Measurements from ENCODE around the gene MDM2. TPM values are rescaled to one million over a fixed set of nuclear protein-coding genes. Genes with fewer than 3 reads are reported as not detected.
A peak's percentile ranks its signal among the peaks of the same experiment; 100 is the strongest.

Gene MDM2
- total RNA-seq, 1 experiment from 2014 or later = 207 TPM

GRCh38 chr12:68790952-68791234 is 17.1 kb upstream of the MDM2 start (continued):
- TF ChIP-seq ZNF425 (CRISPR knock-in tag; conservative IDR thresholded peaks at IDR 0.05) (no peak), MXD4 (CRISPR knock-in tag; IDR thresholded peaks at IDR 0.05; ENCODE audit: borderline replicate concordance) (no peak), CBFB (CRISPR knock-in tag; IDR thresholded peaks at IDR 0.05; ENCODE audit: low read depth) (no peak)

GRCh38 chr12:68791897-68792481 is 16.0 kb upstream of the MDM2 start:
- DNase-seq (ENCODE audit: low spot score) = no peak
- ChIA-PET POLR2A (no interaction called here), CTCF (no interaction called here)
- Mint-ChIP-seq H3K4me3 (no peak overlapping the region), H3K27me3 (ENCODE audit: low read depth) (no peaks in the 10 kb centered on the region), H3K27ac (no peak overlapping the region), H3K36me3 (no peaks in the 10 kb centered on the region), H3K4me1 (peaks cover 12% of the 10 kb centered on the region), H3K9me3 (no peaks in the 10 kb centered on the region)
- no peak for ATAC-seq
- TF ChIP-seq CREB1 (CRISPR knock-in tag; IDR thresholded peaks at IDR 0.05) (no peak), ZBTB43 (CRISPR knock-in tag; IDR thresholded peaks at IDR 0.05) (no peak), NR3C1 (CRISPR knock-in tag; conservative IDR thresholded peaks at IDR 0.05; ENCODE audit: low read depth) (no peak), ZNF281 (CRISPR knock-in tag; IDR thresholded peaks at IDR 0.05) (no peak)

- ATAC-seq (peak; percentile 100), DNase-seq (ENCODE audit: low spot score) (no peak)
- Mint-ChIP-seq H3K9me3 (no peaks in the 10 kb centered on the region), H3K4me3 (no peak overlapping the region), H3K27ac (no peak overlapping the region), H3K27me3 (ENCODE audit: low read depth) (no peaks in the 10 kb centered on the region), H3K36me3 (no peaks in the 10 kb centered on the region), H3K4me1 (peaks cover 5% of the 10 kb centered on the region; the same call in 1 of the 2 replicates)
- CTCF ChIA-PET = interaction anchor here (0.5 to 1.3 kb wide), 3 partner anchors 15 to 459 kb away, joined by 3 to 4 read pairs (median 3); partner anchors contain the start of gene MDM2
- no peak for TF ChIP-seq ETV6 (CRISPR knock-in tag; IDR thresholded peaks at IDR 0.05)
- TF ChIP-seq NFYB (CRISPR knock-in tag; conservative IDR thresholded peaks at IDR 0.05; ENCODE audit: low read depth) = peak; percentile 57
- POLR2A ChIA-PET = no interaction called here
Observed at GRCh38 chr12:68792952-68793351, 15.0 kb upstream of the MDM2 start.

- Mint-ChIP-seq H3K4me3 (no peak overlapping the region), H3K9me3 (no peaks in the 10 kb centered on the region), H3K4me1 (peaks cover 5% of the 10 kb centered on the region; the same call in 1 of the 2 replicates), H3K27me3 (ENCODE audit: low read depth) (no peaks in the 10 kb centered on the region), H3K27ac (no peak overlapping the region), H3K36me3 (no peaks in the 10 kb centered on the region)
- ChIA-PET CTCF (interaction anchor here (1.1 to 1.3 kb wide), 2 partner anchors 14 to 459 kb away, joined by 3 to 4 read pairs; partner anchors contain the start of gene MDM2), POLR2A (no interaction called here)
- DNase-seq (ENCODE audit: low spot score) = no peak
- no peak for TF ChIP-seq IRF1 (CRISPR knock-in tag; IDR thresholded peaks at IDR 0.05)
- TF ChIP-seq MXD4 (CRISPR knock-in tag; IDR thresholded peaks at IDR 0.05; ENCODE audit: borderline replicate concordance) = no peak
- TF ChIP-seq E2F1 (CRISPR knock-in tag; IDR thresholded peaks at IDR 0.05) = no peak
- no peak for TF ChIP-seq GTF2I (CRISPR knock-in tag; conservative IDR thresholded peaks at IDR 0.05)
- TF ChIP-seq CBFB (CRISPR knock-in tag; IDR thresholded peaks at IDR 0.05; ENCODE audit: low read depth) = no peak
- TF ChIP-seq RELA (CRISPR knock-in tag; IDR thresholded peaks at IDR 0.05; ENCODE audit: borderline replicate concordance) = no peak
- TF ChIP-seq CDX4 (CRISPR knock-in tag; IDR thresholded peaks at IDR 0.05; ENCODE audit: borderline replicate concordance) = no peak
- TF ChIP-seq CREM (CRISPR knock-in tag; IDR thresholded peaks at IDR 0.05) = no peak
- TF ChIP-seq SMAD3 (CRISPR knock-in tag; IDR thresholded peaks at IDR 0.05; ENCODE audit: borderline replicate concordance) = no peak
- no peak for TF ChIP-seq RORB (CRISPR knock-in tag; IDR thresholded peaks at IDR 0.05)
- ATAC-seq = peak; percentile 27
Observed at GRCh38 chr12:68793436-68793835, 14.5 kb upstream of the MDM2 start.
